ENCODE measurements around the gene AVPR2. TPM values are rescaled to one million over a fixed set of nuclear protein-coding genes. Genes with fewer than 3 reads are reported as not detected.

The AVPR2 gene
- total and polyA plus RNA-seq, 10 of the 15 experiments (the other 5 are each of a cell fraction or from before 2014, with no cell fraction given): 0.12 to 0.37 TPM; not detected in 8

DNA sequence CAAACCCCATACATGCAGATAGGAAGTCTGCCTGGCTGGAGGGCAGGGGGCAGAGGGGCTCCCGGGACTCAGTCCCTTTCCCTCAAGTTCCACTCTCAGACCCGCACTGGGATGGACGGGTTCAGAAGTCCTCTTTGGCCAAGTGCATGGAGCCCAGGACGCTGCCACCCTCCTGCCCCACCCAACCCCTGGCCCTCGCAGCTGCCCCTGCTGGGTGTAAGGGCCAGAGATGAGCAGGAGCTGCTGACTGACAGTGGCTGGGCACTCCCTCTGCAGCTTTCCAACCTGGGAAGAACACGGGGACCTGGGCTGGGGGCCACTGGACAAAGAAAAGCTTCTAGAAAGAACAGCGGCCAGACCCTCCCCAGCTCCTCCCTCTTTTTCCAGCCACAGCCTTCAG, 21.9 kb upstream of the AVPR2 start:
- H3K9me3 ChIP-seq (replicated peaks; ENCODE audit: control insufficient read depth, insufficient read depth, low read length): no peaks in the 10 kb centered on the region
- ChIA-PET POLR2A (no interaction called here), SMC1A (ENCODE audit: uncharacterized antibody, unreplicated experiment) (no interaction called here), RAD21 (ENCODE audit: unreplicated experiment) (no interaction called here), CTCF (no interaction called here)
- H3K4me3 ChIP-seq: no peak overlapping the region
- peaks cover 0 to 2% of the 10 kb centered on the region in 2 experiments; a peak in 3 of 4 replicates for H3K27me3 ChIP-seq (replicated peaks in 1 of 2; ENCODE audit: control insufficient read depth in 2 of 2, insufficient read depth in 2 of 2, low read length in 1 of 2)
- H4K20me1 ChIP-seq (ENCODE audit: control insufficient read depth, insufficient read depth): no peaks in the 10 kb centered on the region
- H3K9ac ChIP-seq (ENCODE audit: control insufficient read depth, insufficient read depth, low read length): no peak overlapping the region
- no peak overlapping the region for H3K4me2 ChIP-seq (ENCODE audit: control insufficient read depth, insufficient read depth)
- BruUV-seq (replicated peaks): no TSS peak
- H3K36me3 ChIP-seq (ENCODE audit: control insufficient read depth in 2 of 2, insufficient read depth in 2 of 2, low read length in 1 of 2): no peaks in the 10 kb centered on the region
- in situ Hi-C loops (cut with MboI) (no loop called here), intact Hi-C loops (cut with micrococcal nuclease; ENCODE audit: unreplicated experiment) (no loop called here)
- FAIRE-seq (no peak), ATAC-seq (no peak), DNase-seq (ENCODE audit: low read depth, low spot score) (no peak)
- no peak for TF ChIP-seq STAT1 (conservative IDR thresholded peaks at IDR 0.05)
- TF ChIP-seq ESRRA (IDR thresholded peaks at IDR 0.05; ENCODE audit: low read length): no peak
- no peak for TF ChIP-seq RUNX3 (IDR thresholded peaks at IDR 0.05; ENCODE audit: low read length)
- no peak for TF ChIP-seq KAT2A (conservative IDR thresholded peaks at IDR 0.05; ENCODE audit: control insufficient read depth, low read depth, low read length)
- no peak for TF ChIP-seq POLR2AphosphoS2 (IDR thresholded peaks at IDR 0.05; ENCODE audit: low read depth, low read length)
- no peak for TF ChIP-seq PAX5 (IDR thresholded peaks at IDR 0.05; ENCODE audit: borderline replicate concordance, low read depth, low read length)
- no peaks in the 10 kb centered on the region; the same call in 1 of the 2 replicates for H3K4me1 ChIP-seq (ENCODE audit: control insufficient read depth, insufficient read depth, low read length)
- H3K79me2 ChIP-seq (ENCODE audit: control insufficient read depth, insufficient read depth, low read length): no peaks in the 10 kb centered on the region
- no peak overlapping the region for H3K27ac ChIP-seq (ENCODE audit: control insufficient read depth, insufficient read depth)
- WGBS (ENCODE audit: insufficient coverage, insufficient replicate concordance, low lambda C conversion rate, missing lambda C conversion rate): 33% methylated on average over 7 of the region's 7 CpGs
- no peak overlapping the region for H2AFZ ChIP-seq (ENCODE audit: control insufficient read depth, low read depth, low read length)

DNA sequence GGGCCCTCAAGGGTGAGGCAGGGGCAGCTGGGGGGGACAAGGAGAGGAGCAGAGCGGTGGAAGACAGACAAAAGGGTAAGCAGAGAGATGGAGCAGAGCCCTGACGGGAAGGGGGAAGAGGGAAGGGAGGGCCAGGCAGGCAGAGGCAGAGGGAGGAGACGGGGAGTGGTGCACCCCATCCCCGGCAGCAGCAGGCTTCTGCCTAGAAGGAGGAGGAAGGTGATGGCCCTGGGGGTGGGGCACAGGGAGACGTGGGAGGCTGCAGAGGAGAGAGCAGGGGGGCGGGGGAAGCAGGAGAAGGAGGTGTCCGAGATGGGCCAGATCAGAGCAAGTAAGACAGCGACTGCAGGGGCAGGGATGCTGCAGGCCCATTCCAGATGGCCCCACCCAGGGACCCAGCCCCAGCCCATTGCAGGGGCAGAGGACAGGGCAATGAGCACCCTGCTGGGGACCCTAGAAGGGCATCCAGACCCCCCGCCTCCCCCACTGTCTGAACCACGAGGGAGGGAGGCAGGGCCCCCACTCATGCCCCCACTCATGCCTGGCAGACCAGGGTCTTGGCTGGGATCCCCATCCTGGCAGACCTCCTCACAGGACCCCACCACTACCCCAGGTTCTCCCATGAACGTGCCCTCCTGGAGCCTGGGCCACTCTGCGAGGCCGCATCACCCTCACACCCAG, 21.2 kb upstream of the AVPR2 start:
- H3K79me2 ChIP-seq (ENCODE audit: control insufficient read depth, insufficient read depth, low read length): no peaks in the 10 kb centered on the region
- ChIA-PET RAD21 (ENCODE audit: unreplicated experiment) (no interaction called here), SMC1A (ENCODE audit: uncharacterized antibody, unreplicated experiment) (no interaction called here), CTCF (no interaction called here), POLR2A (no interaction called here)
- intact Hi-C loops (cut with micrococcal nuclease; ENCODE audit: unreplicated experiment) (no loop called here), in situ Hi-C loops (cut with MboI) (no loop called here)
- H3K4me3 ChIP-seq: no peak overlapping the region
- ATAC-seq (no peak), FAIRE-seq (no peak), DNase-seq (ENCODE audit: low read depth, low spot score) (no peak)
- 37% methylated on average over 10 of the region's 13 CpGs for WGBS (ENCODE audit: insufficient coverage, insufficient replicate concordance, low lambda C conversion rate, missing lambda C conversion rate)
- H2AFZ ChIP-seq (ENCODE audit: control insufficient read depth, low read depth, low read length): no peak overlapping the region
- H3K4me1 ChIP-seq (ENCODE audit: control insufficient read depth, insufficient read depth, low read length): no peaks in the 10 kb centered on the region; the same call in 1 of the 2 replicates
- peaks cover 0 to 2% of the 10 kb centered on the region in 2 experiments; a peak in 3 of 4 replicates for H3K27me3 ChIP-seq (replicated peaks in 1 of 2; ENCODE audit: control insufficient read depth in 2 of 2, insufficient read depth in 2 of 2, low read length in 1 of 2)
- H3K4me2 ChIP-seq (ENCODE audit: control insufficient read depth, insufficient read depth): no peak overlapping the region
- H3K27ac ChIP-seq (ENCODE audit: control insufficient read depth, insufficient read depth): no peak overlapping the region
- H3K9me3 ChIP-seq (replicated peaks; ENCODE audit: control insufficient read depth, insufficient read depth, low read length): no peaks in the 10 kb centered on the region
- no peaks in the 10 kb centered on the region for H3K36me3 ChIP-seq (ENCODE audit: control insufficient read depth in 2 of 2, insufficient read depth in 2 of 2, low read length in 1 of 2)
- no peak overlapping the region for H3K9ac ChIP-seq (ENCODE audit: control insufficient read depth, insufficient read depth, low read length)
- H4K20me1 ChIP-seq (ENCODE audit: control insufficient read depth, insufficient read depth): no peaks in the 10 kb centered on the region
- no TSS peak for BruUV-seq (replicated peaks)
- TF ChIP-seq POLR2AphosphoS5 (IDR thresholded peaks at IDR 0.05; ENCODE audit: low read length): no peak
- TF ChIP-seq RFX5 (IDR thresholded peaks at IDR 0.05; ENCODE audit: low read depth, low read length): no peak
- TF ChIP-seq HSF1 (IDR thresholded peaks at IDR 0.05; ENCODE audit: low read depth, low read length): no peak
- no peak for TF ChIP-seq MYB (IDR thresholded peaks at IDR 0.05; ENCODE audit: borderline replicate concordance, low read depth, low read length)
- TF ChIP-seq, protein P1, sequence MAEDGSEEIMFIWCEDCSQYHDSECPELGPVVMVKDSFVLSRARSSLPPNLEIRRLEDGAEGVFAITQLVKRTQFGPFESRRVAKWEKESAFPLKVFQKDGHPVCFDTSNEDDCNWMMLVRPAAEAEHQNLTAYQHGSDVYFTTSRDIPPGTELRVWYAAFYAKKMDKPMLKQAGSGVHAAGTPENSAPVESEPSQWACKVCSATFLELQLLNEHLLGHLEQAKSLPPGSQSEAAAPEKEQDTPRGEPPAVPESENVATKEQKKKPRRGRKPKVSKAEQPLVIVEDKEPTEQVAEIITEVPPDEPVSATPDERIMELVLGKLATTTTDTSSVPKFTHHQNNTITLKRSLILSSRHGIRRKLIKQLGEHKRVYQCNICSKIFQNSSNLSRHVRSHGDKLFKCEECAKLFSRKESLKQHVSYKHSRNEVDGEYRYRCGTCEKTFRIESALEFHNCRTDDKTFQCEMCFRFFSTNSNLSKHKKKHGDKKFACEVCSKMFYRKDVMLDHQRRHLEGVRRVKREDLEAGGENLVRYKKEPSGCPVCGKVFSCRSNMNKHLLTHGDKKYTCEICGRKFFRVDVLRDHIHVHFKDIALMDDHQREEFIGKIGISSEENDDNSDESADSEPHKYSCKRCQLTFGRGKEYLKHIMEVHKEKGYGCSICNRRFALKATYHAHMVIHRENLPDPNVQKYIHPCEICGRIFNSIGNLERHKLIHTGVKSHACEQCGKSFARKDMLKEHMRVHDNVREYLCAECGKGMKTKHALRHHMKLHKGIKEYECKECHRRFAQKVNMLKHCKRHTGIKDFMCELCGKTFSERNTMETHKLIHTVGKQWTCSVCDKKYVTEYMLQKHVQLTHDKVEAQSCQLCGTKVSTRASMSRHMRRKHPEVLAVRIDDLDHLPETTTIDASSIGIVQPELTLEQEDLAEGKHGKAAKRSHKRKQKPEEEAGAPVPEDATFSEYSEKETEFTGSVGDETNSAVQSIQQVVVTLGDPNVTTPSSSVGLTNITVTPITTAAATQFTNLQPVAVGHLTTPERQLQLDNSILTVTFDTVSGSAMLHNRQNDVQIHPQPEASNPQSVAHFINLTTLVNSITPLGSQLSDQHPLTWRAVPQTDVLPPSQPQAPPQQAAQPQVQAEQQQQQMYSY (CRISPR knock-in tag; IDR thresholded peaks at IDR 0.05): no peak
- no peak for TF ChIP-seq STAT3 (IDR thresholded peaks at IDR 0.05; ENCODE audit: low read depth, low read length)
